HG03520 (cell line): Measurements from ENCODE around the gene YBX2.

Experiments used
- ATAC-seq: cut with Tn5 transposase; IDR thresholded peaks from one replicate; pipeline ENCODE4 v1.9.1; 2021; ENCODE audit warnings: mild to moderate bottlenecking, moderate library complexity; ENCODE audit not compliant: unreplicated experiment

Gene YBX2

GRCh38 chr17:7304179-7304578 is 9.7 kb upstream of the YBX2 start:
- ATAC-seq, result no peak

GRCh38 chr17:7296189-7296861 is 1.9 kb upstream of the YBX2 start:
- no peak for ATAC-seq

GRCh38 chr17:7295230-7296180 is 1.1 kb upstream of the YBX2 start:
- ATAC-seq, result no peak

DNA sequence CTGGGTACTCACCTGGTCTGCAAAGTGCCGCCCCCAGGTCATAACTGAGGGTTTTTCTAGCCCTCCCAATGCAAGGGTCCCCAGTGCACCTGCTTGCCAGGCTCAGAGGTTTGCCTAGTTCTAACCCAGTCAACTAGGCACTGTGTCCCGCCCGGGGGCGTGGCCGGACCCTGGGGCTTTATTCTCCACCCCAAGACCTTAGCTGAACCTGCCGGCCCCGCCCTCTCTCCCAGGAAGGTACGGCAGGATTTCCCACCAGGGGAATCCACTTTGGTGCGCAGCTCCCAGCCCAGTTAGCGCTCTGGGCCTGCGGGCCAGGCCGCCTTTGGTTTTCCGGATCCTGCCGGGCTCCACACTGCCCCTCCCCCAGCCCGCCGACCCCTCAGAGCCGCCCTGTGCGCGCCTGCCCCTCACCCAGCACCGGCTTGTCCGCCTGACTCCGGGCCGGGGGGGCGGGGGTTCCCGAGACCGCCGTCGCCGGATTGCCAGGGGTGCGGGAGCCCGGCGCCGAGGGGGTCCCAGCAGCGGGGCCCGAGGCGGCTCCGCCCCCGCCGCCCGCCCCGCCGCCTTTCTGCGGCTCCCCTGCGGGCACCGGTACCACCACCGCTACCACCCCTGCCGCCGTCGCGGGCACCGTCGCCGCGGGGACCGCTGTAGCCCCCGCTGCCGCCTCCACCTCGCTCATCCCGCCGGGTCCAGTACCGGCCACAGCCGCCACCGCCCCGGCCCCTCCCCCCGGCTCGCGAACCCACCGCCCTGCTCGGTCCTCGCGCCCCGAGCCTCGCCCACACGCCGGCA is 424 bp downstream of the YBX2 start:
- no peak for ATAC-seq

DNA sequence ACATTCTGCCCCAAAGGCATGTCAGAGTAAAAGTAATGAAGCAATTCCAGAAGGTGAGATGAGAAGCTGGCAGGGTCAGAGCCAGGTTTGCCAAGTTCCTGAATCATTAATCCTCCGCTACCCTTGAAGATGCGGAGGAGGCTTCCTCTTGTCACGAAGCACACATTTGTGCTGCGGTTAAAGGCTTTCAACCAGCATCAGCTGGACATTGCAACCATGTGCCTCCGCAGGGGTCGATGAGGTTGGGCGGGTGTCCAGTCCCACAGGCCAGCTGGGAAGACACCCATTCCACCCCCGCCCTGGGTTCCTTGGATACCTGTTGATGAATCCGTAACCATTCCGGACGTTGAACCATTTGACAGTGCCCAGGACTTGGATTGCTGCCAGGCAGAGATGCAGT is 1.3 kb downstream of the YBX2 start:
- no peak for ATAC-seq

- no peak for ATAC-seq
Observed at GRCh38 chr17:7292729-7293128, 1.7 kb downstream of the YBX2 start.

- no peak for ATAC-seq
Observed at GRCh38 chr17:7292194-7292593, 2.2 kb downstream of the YBX2 start.

DNA sequence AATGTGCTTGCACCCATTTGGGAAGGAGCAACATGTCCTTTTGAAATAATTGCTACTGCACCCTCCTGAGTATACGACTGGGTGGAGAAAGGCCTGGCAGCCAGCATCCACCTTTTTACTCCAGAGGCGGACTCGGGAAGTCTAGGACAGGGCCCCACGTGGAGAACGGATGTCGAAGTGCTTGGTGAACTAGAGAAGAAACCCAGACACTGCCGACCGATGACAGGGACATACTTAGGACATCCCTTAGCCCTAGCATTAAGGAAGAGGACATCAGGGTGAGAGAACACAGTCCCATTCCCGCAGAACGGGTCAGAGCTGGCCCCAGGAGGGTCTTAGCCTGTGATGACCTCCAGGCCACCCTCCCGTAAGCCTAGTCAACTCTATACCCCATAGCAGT is 3.8 kb downstream of the YBX2 start:
- no peak for ATAC-seq

- no peak for ATAC-seq
Observed at GRCh38 chr17:7290166-7290565, 4.3 kb downstream of the YBX2 start.

- no peak for ATAC-seq
Observed at GRCh38 chr17:7289256-7290032, 5.0 kb downstream of the YBX2 start.

GRCh38 chr17:7285679-7286078 is 8.8 kb downstream of the YBX2 start:
- no peak for ATAC-seq

DNA sequence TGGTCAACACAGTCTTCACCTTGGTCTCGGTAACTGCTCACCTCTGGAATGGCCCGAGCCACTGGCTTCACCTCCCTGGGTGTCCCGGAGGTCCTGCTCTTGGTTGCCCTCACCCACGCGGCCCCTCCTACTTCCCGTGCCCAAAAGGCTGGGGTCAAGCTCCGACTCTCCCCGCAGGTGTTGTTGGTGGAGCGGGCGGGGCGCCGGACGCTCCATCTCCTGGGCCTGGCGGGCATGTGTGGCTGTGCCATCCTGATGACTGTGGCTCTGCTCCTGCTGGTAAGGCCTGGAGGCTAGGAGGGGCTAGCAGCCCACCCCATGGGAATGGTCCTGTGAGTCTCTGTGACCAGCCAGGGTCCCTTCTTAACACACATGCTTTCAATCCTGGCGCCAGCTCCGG is 9.5 kb downstream of the YBX2 start:
- no peak for ATAC-seq

GRCh38 chr17:7283471-7284216 is 10.8 kb downstream of the YBX2 start:
- no peak for ATAC-seq

GRCh38 chr17:7282752-7283321 is 11.6 kb downstream of the YBX2 start:
- no peak for ATAC-seq

- ATAC-seq, result no peak
Observed at GRCh38 chr17:7281953-7282751, 12.3 kb downstream of the YBX2 start.

DNA sequence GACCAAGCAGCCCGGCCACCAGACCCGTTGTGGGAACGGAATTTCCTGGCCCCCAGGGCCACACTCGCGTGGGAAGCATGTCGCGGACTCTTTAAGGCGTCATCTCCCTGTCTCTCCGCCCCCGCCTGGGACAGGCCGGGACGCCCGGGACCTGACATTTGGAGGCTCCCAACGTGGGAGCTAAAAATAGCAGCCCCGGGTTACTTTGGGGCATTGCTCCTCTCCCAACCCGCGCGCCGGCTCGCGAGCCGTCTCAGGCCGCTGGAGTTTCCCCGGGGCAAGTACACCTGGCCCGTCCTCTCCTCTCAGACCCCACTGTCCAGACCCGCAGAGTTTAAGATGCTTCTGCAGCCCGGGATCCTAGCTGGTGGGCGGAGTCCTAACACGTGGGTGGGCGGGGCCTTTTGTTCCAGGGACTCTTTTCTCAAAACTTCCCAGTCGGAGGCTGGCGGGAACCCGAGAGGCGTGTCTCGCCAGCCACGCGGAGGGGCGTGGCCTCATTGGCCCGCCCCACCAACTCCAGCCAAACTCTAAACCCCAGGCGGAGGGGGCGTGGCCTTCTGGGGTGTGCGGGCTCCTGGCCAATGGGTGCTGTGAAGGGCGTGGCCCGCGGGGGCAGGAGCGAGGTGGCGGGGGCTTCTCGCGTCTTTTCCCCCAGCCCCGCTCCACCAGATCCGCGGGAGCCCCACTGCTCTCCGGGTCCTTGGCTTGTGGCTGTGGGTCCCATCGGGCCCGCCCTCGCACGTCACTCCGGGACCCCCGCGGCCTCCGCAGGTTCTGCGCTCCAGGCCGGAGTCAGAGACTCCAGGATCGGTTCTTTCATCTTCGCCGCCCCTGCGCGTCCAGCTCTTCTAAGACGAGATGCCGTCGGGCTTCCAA is 13.1 kb downstream of the YBX2 start, which contains the start of gene SLC2A4:
Gene SLC2A4 (plus strand): TSS at position 645 of the 879 bp plus-strand sequence. CDS start 217 bp downstream, at position 862.
- ATAC-seq, result no peak

GRCh38 chr17:7280519-7281073 is 13.8 kb downstream of the YBX2 start:
- ATAC-seq, result no peak
